Measurements from ENCODE around the gene ERI3. TPM values are rescaled to one million over a fixed set of nuclear protein-coding genes. Genes with fewer than 3 reads are reported as not detected.

ERI3 gene
- total RNA-seq, 1 experiment from 2014 or later: 141 TPM

GRCh38 chr1:44271646-44272045 is 83.4 kb downstream of the ERI3 start:
- DNase-seq (ENCODE audit: low read depth): no peak
- in situ Hi-C loops (cut with HindIII; ENCODE audit: low pct_unique_long_range_greater_than_20kb, low sequenced_read_pairs): no loop called here

GRCh38 chr1:44270686-44271628 is 84.1 kb downstream of the ERI3 start:
- in situ Hi-C loops (cut with HindIII; ENCODE audit: low pct_unique_long_range_greater_than_20kb, low sequenced_read_pairs): no loop called here
- no peak for DNase-seq (ENCODE audit: low read depth)

GRCh38 chr1:44268054-44268453 is 87.0 kb downstream of the ERI3 start:
- DNase-seq (ENCODE audit: low read depth): no peak
- in situ Hi-C loops (cut with HindIII; ENCODE audit: low pct_unique_long_range_greater_than_20kb, low sequenced_read_pairs): no loop called here

GRCh38 chr1:44267438-44267837 is 87.6 kb downstream of the ERI3 start:
- in situ Hi-C loops (cut with HindIII; ENCODE audit: low pct_unique_long_range_greater_than_20kb, low sequenced_read_pairs): no loop called here
- DNase-seq (ENCODE audit: low read depth): no peak

GRCh38 chr1:44266400-44267344 is 88.4 kb downstream of the ERI3 start:
- in situ Hi-C loops (cut with HindIII; ENCODE audit: low pct_unique_long_range_greater_than_20kb, low sequenced_read_pairs): no loop called here
- no peak for DNase-seq (ENCODE audit: low read depth)

- DNase-seq (ENCODE audit: low read depth): no peak
- in situ Hi-C loops (cut with HindIII; ENCODE audit: low pct_unique_long_range_greater_than_20kb, low sequenced_read_pairs): no loop called here
Observed at GRCh38 chr1:44265656-44266358, 89.2 kb downstream of the ERI3 start.

- DNase-seq (ENCODE audit: low read depth): no peak
- in situ Hi-C loops (cut with HindIII; ENCODE audit: low pct_unique_long_range_greater_than_20kb, low sequenced_read_pairs): no loop called here
Observed at GRCh38 chr1:44264451-44264771, 90.6 kb downstream of the ERI3 start.

GRCh38 chr1:44263568-44264450 is 91.2 kb downstream of the ERI3 start:
- in situ Hi-C loops (cut with HindIII; ENCODE audit: low pct_unique_long_range_greater_than_20kb, low sequenced_read_pairs): no loop called here
- DNase-seq (ENCODE audit: low read depth): no peak

GRCh38 chr1:44262816-44263567 is 92.1 kb downstream of the ERI3 start:
- in situ Hi-C loops (cut with HindIII; ENCODE audit: low pct_unique_long_range_greater_than_20kb, low sequenced_read_pairs): no loop called here

GRCh38 chr1:44262414-44262813 is 92.6 kb downstream of the ERI3 start:
- DNase-seq (ENCODE audit: low read depth): no peak
- in situ Hi-C loops (cut with HindIII; ENCODE audit: low pct_unique_long_range_greater_than_20kb, low sequenced_read_pairs): no loop called here

More at GRCh38 chr1:44262816-44263567, 92.1 kb downstream of the ERI3 start:
- DNase-seq (ENCODE audit: low read depth): no peak

GRCh38 chr1:44261962-44262361 is 93.1 kb downstream of the ERI3 start:
- in situ Hi-C loops (cut with HindIII; ENCODE audit: low pct_unique_long_range_greater_than_20kb, low sequenced_read_pairs): no loop called here
- DNase-seq (ENCODE audit: low read depth): no peak

GRCh38 chr1:44261171-44261817 is 93.8 kb downstream of the ERI3 start:
- DNase-seq (ENCODE audit: low read depth): no peak
- in situ Hi-C loops (cut with HindIII; ENCODE audit: low pct_unique_long_range_greater_than_20kb, low sequenced_read_pairs): no loop called here

GRCh38 chr1:44260792-44261170 is 94.3 kb downstream of the ERI3 start:
- in situ Hi-C loops (cut with HindIII; ENCODE audit: low pct_unique_long_range_greater_than_20kb, low sequenced_read_pairs): no loop called here
- DNase-seq (ENCODE audit: low read depth): no peak

GRCh38 chr1:44259090-44259489 is 96.0 kb downstream of the ERI3 start:
- no peak for DNase-seq (ENCODE audit: low read depth)
- in situ Hi-C loops (cut with HindIII; ENCODE audit: low pct_unique_long_range_greater_than_20kb, low sequenced_read_pairs): no loop called here

GRCh38 chr1:44256762-44257554 is 98.1 kb downstream of the ERI3 start:
- in situ Hi-C loops (cut with HindIII; ENCODE audit: low pct_unique_long_range_greater_than_20kb, low sequenced_read_pairs): no loop called here
- no peak for DNase-seq (ENCODE audit: low read depth)

GRCh38 chr1:44254392-44254910 is 100.6 kb downstream of the ERI3 start:
- no peak for DNase-seq (ENCODE audit: low read depth)
- in situ Hi-C loops (cut with HindIII; ENCODE audit: low pct_unique_long_range_greater_than_20kb, low sequenced_read_pairs): no loop called here

All from Caki2 (cell line).